Activated CD4-positive, alpha-beta T cell treated with anti-CD3 and anti-CD28 coated beads, Interleukin-2, amount 50 U/mL, for 24 hours (primary cell): ENCODE results near the gene C8B.

Experiments used
- DNase-seq, 2 donors: peaks; one replicate each; pipeline ENCODE4 v3.0.0-alpha.2; 2020; ENCODE audit warnings: low read depth in 1 of 2, low spot score in 1 of 2

C8B gene

GRCh38 chr1:56973923-56974742 is 8.3 kb upstream of the C8B start:
- no peak for DNase-seq

- DNase-seq: no peak
Measured at GRCh38 chr1:56972976-56973375, 7.2 kb upstream of the C8B start.

- DNase-seq: no peak
Measured at GRCh38 chr1:56970280-56970679, 4.5 kb upstream of the C8B start.

- no peak for DNase-seq
Measured at GRCh38 chr1:56968878-56969495, 3.2 kb upstream of the C8B start.

- no peak for DNase-seq
Measured at GRCh38 chr1:56967900-56968832, 2.4 kb upstream of the C8B start.

GRCh38 chr1:56967355-56967754 is 1.5 kb upstream of the C8B start:
- DNase-seq: no peak

GRCh38 chr1:56966698-56966999 is 834 bp upstream of the C8B start:
- no peak for DNase-seq

GRCh38 chr1:56965191-56965590 is 624 bp downstream of the C8B start:
- no peak for DNase-seq

GRCh38 chr1:56964349-56965017 is 1.3 kb downstream of the C8B start:
- no peak for DNase-seq

- DNase-seq: no peak
Measured at GRCh38 chr1:56963667-56964066, 2.1 kb downstream of the C8B start.

GRCh38 chr1:56961426-56961825 is 4.4 kb downstream of the C8B start:
- DNase-seq: no peak

- DNase-seq: no peak
Measured at GRCh38 chr1:56958526-56958925, 7.3 kb downstream of the C8B start.

GRCh38 chr1:56957931-56958330 is 7.9 kb downstream of the C8B start:
- no peak for DNase-seq

GRCh38 chr1:56954664-56955063 is 11.2 kb downstream of the C8B start:
- no peak for DNase-seq

GRCh38 chr1:56953386-56953785 is 12.4 kb downstream of the C8B start:
- DNase-seq: no peak

GRCh38 chr1:56952501-56952900 is 13.3 kb downstream of the C8B start:
- DNase-seq: no peak

GRCh38 chr1:56948403-56949023 is 17.3 kb downstream of the C8B start:
- DNase-seq: no peak

- no peak for DNase-seq
Measured at GRCh38 chr1:56940039-56940438, 25.8 kb downstream of the C8B start.

GRCh38 chr1:56939209-56939608 is 26.6 kb downstream of the C8B start:
- no peak for DNase-seq

- no peak for DNase-seq
Measured at GRCh38 chr1:56938646-56939045, 27.2 kb downstream of the C8B start.
